ENCODE results near the gene AEN. TPM values are rescaled to one million over a fixed set of nuclear protein-coding genes. Genes with fewer than 3 reads are reported as not detected.
A peak's percentile ranks its signal among the peaks of the same experiment; 100 is the strongest.

AEN gene
- total and polyA plus RNA-seq, 2 donors (not counting 3 experiments of a cell fraction or from before 2014, with no cell fraction given) = 34.2 to 35.6 TPM

DNA sequence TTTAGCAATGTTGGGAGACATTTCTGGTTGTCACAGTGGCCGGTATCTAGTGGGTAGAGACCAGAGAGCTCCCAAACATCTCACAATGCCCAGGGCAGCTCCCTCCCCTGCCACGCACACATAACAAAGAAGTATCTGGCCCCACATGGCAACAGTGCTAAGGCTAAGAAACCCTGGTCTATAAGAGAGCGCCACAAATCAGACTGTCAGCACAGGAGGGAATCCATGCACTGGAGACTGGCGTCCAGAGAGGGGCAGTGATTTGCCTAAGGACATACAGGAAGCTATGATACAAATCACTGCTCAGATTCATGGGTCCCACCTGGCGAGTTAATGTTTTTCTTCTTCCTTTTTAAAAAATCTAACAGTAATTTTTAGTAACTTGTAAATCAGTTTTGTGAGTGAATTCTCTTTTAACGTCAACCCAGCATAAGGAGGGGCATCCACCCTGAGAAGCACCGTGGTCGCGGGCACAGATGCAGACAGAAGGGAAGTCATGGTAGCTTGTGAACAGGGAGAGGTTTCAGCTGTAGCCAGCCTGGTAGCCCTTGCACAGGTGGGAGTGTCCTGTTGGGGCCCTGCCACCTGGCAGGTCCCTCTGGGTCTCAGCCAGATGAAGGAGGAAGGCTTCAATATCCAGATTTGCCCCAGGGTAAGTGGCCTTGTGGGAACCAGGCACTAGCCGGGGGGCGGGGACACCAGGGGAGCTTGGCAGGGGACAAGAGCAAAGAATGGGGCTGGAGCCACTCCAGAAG, 26.4 kb downstream of the AEN start:
- ChIA-PET CTCF (interaction anchor here (1.0 to 1.7 kb wide), 2 partner anchors 9 to 23 kb away, joined by 3 to 4 read pairs; partner anchors contain the start of gene ISG20), POLR2A (no interaction called here)
- Histone ChIP-seq H3K9ac (replicated peaks; ENCODE audit: extremely low read depth, insufficient read depth, low read length) (no peak overlapping the region), H4K20me1 (replicated peaks; ENCODE audit: control insufficient read depth, extremely low read depth, insufficient read depth, low read length) (no peaks in the 10 kb centered on the region), H2AFZ (ENCODE audit: low read depth, low read length) (no peak overlapping the region), H3K4me3 (replicated peaks in 1 of 3; ENCODE audit: insufficient read depth in 1 of 3, low read depth in 1 of 3, low read length in 3 of 3) (no peak overlapping the region), H3K27me3 (ENCODE audit: control insufficient read depth in 2 of 2, insufficient read depth in 2 of 2, low read length in 2 of 2) (no peaks in the 10 kb centered on the region), H3K79me2 (ENCODE audit: control insufficient read depth, insufficient read depth, low read length) (no peaks in the 10 kb centered on the region), H3K27ac (ENCODE audit: insufficient read depth, low read depth, low read length) (peak overlapping the region; percentile 99), H3K4me1 (ENCODE audit: control insufficient read depth, extremely low read depth, insufficient read depth, low read length) (peaks cover 29% of the 10 kb centered on the region), H3K4me2 (ENCODE audit: insufficient read depth, low read length) (no peak overlapping the region), H3K36me3 (ENCODE audit: control insufficient read depth in 2 of 2, extremely low read depth in 1 of 2, insufficient read depth in 2 of 2, low read length in 2 of 2) (no peaks in the 10 kb centered on the region), H3K9me1 (replicated peaks; ENCODE audit: control insufficient read depth, extremely low read depth, insufficient read depth, low read length) (no peaks in the 10 kb centered on the region), H3K9me3 (replicated peaks; ENCODE audit: control insufficient read depth, insufficient read depth, low read length) (no peaks in the 10 kb centered on the region)
- intact Hi-C loops (cut with micrococcal nuclease) (loop anchor here (2.0 to 5.0 kb wide), 3 partner anchors 17 to 250 kb away; partner anchors contain the start of genes HAPLN3, MRPL46 and MRPS11), dilution Hi-C loops (cut with MboI; ENCODE audit: extremely low pct_ligation_motif_present, low sequenced_read_pairs) (no loop called here)
- TF ChIP-seq JUN (IDR thresholded peaks at IDR 0.05; ENCODE audit: borderline replicate concordance, insufficient read depth, insufficient read length, low read depth) (no peak), POLR2AphosphoS5 (IDR thresholded peaks at IDR 0.05; ENCODE audit: insufficient read depth, low read depth, low read length) (no peak), EZH2 (IDR thresholded peaks at IDR 0.05; ENCODE audit: borderline replicate concordance, low read depth, low read length, severe bottlenecking) (no peak)
- DNase-seq (ENCODE audit: low read depth, low spot score) (no peak), FAIRE-seq (no peak)
- BruUV-seq (replicated peaks) = no TSS peak

DNA sequence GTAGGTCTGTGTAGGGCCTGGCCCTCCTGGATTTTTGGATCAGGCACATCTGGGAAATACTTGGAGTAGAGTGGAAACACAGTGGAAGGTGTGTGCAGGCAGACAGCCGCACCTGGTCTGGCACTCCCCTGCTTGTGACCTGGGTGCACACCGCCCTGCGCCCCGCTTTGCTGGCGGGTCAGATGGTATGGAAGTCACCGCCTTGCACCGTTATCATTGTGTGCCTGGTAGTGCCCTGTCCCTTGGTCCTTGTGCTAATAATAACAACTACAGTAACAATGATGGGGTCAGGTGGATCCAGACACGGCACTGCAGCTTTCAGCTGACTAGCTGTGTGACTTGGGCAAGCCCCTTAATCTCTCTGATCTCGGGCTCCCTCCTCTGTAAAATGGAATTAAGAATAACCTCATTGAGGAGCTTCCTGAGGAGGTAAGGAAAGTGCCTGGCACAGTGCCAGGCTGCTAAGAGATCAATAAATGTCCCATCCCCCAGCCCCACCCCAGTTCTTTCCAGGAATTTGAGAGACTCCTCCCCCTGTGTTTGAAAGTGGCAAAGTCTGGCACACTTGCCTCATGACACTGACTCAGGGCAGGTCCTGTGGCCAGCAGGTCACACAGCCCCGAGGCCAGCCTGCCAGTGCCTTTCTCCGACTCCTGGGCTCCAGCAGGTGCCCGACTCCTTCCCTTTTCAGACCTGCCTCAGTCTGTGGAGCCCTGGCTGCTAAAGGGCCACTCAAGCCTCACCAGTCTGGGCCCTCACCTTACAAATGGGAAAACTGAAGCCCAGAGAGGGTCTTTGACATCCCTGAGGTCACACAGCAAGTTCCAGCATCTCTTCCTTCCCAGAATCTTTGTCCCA, 27.4 kb downstream of the AEN start:
- ChIA-PET CTCF (interaction anchor here (1.7 to 1.8 kb wide), 2 partner anchors 10 to 24 kb away, joined by 11 to 12 read pairs; partner anchors contain the start of gene ISG20), POLR2A (interaction anchor here (1.8 kb wide), 1 partner anchor 10 kb away, joined by 7 read pairs; the partner anchor contains the start of gene ISG20)
- Histone ChIP-seq H2AFZ (ENCODE audit: low read depth, low read length) (no peak overlapping the region), H3K9me3 (replicated peaks; ENCODE audit: control insufficient read depth, insufficient read depth, low read length) (no peaks in the 10 kb centered on the region), H3K9me1 (replicated peaks; ENCODE audit: control insufficient read depth, extremely low read depth, insufficient read depth, low read length) (no peaks in the 10 kb centered on the region), H3K4me2 (ENCODE audit: insufficient read depth, low read length) (peak overlapping the region; percentile 65), H3K4me1 (ENCODE audit: control insufficient read depth, extremely low read depth, insufficient read depth, low read length) (peaks cover 35% of the 10 kb centered on the region), H3K79me2 (ENCODE audit: control insufficient read depth, insufficient read depth, low read length) (no peaks in the 10 kb centered on the region), H4K20me1 (replicated peaks; ENCODE audit: control insufficient read depth, extremely low read depth, insufficient read depth, low read length) (no peaks in the 10 kb centered on the region), H3K9ac (replicated peaks; ENCODE audit: extremely low read depth, insufficient read depth, low read length) (peak overlapping the region; percentile 91), H3K36me3 (ENCODE audit: control insufficient read depth in 2 of 2, extremely low read depth in 1 of 2, insufficient read depth in 2 of 2, low read length in 2 of 2) (no peaks in the 10 kb centered on the region), H3K27me3 (ENCODE audit: control insufficient read depth in 2 of 2, insufficient read depth in 2 of 2, low read length in 2 of 2) (no peaks in the 10 kb centered on the region), H3K4me3 (replicated peaks in 1 of 3; ENCODE audit: insufficient read depth in 1 of 3, low read depth in 1 of 3, low read length in 3 of 3) (peak overlapping the region in 1 of 3 experiments; percentile 27), H3K27ac (ENCODE audit: insufficient read depth, low read depth, low read length) (peak overlapping the region; percentile 99)
- FAIRE-seq = no peak
- TSS peak; percentile 93 for BruUV-seq (replicated peaks)
- intact Hi-C loops (cut with micrococcal nuclease) (loop anchor here (1.0 to 5.0 kb wide), 6 partner anchors 10 to 440 kb away; partner anchors contain the start of genes ABHD2, AEN, HAPLN3 and MRPL46), dilution Hi-C loops (cut with MboI; ENCODE audit: extremely low pct_ligation_motif_present, low sequenced_read_pairs) (no loop called here)
- no peak for DNase-seq (ENCODE audit: low read depth, low spot score)
- TF ChIP-seq POLR2AphosphoS5 (IDR thresholded peaks at IDR 0.05; ENCODE audit: insufficient read depth, low read depth, low read length) = no peak
- TF ChIP-seq GATA2 (IDR thresholded peaks at IDR 0.05; ENCODE audit: insufficient read depth, insufficient read length, low read depth, low read length) = peak; percentile 54
